ENCODE results near the gene UROC1. TPM values are rescaled to one million over a fixed set of nuclear protein-coding genes. Genes with fewer than 3 reads are reported as not detected.

Gene UROC1
- total and polyA plus RNA-seq, 8 donors = not detected

- no peaks in the 10 kb centered on the region for H3K36me3 ChIP-seq
- H3K4me1 ChIP-seq = no peaks in the 10 kb centered on the region
- peaks cover 0 to 10% (median 3%) of the 10 kb centered on the region in 4 donors for H3K9me3 ChIP-seq
- WGBS, 5 donors = 91 to 100% (median 95%) methylated on average over 1 to 11 of the region's 11 CpGs
- intact Hi-C loops (cut with DNase I; ENCODE audit: low total_unique reads) = no loop called here
- DNase-seq = peak in 1 of 2 donors; percentile 21
- H3K27me3 ChIP-seq = no peaks in the 10 kb centered on the region
- TF ChIP-seq EP300 (IDR thresholded peaks at IDR 0.05) (no peak), POLR2A (IDR thresholded peaks at IDR 0.05) (no peak), CTCF (IDR thresholded peaks at IDR 0.05) (no peak), POLR2AphosphoS5 (IDR thresholded peaks at IDR 0.05) (no peak)
- no peak overlapping the region for H3K4me3 ChIP-seq
- H3K27ac ChIP-seq = no peak overlapping the region
Observed at GRCh38 chr3:126557415-126557745, 39.8 kb upstream of the UROC1 start.

- Histone ChIP-seq H3K27ac (no peak overlapping the region), H3K9me3 (peaks cover 0 to 5% (median 0%) of the 10 kb centered on the region in 4 donors), H3K4me1 (no peaks in the 10 kb centered on the region), H3K36me3 (no peaks in the 10 kb centered on the region), H3K4me3 (no peak overlapping the region), H3K27me3 (no peaks in the 10 kb centered on the region)
- TF ChIP-seq POLR2AphosphoS5 (IDR thresholded peaks at IDR 0.05) (no peak), EP300 (IDR thresholded peaks at IDR 0.05) (no peak), POLR2A (IDR thresholded peaks at IDR 0.05) (no peak), CTCF (IDR thresholded peaks at IDR 0.05) (no peak)
- intact Hi-C loops (cut with DNase I; ENCODE audit: low total_unique reads) = no loop called here
- peak in 1 of 2 donors; percentile 5 for DNase-seq
- WGBS, 5 donors = 83 to 91% (median 86%) methylated on average over 2 to 8 of the region's 8 CpGs
Observed at GRCh38 chr3:126556637-126557414, 39.3 kb upstream of the UROC1 start.

- Histone ChIP-seq H3K27me3 (peaks cover 0 to 5% (median 0%) of the 10 kb centered on the region in 3 donors), H3K9me3 (no peaks in the 10 kb centered on the region), H3K27ac (no peak overlapping the region), H3K4me1 (no peaks in the 10 kb centered on the region), H3K36me3 (no peaks in the 10 kb centered on the region), H3K4me3 (no peak overlapping the region)
- DNase-seq = peak in 1 of 2 donors; percentile 20
- WGBS, 5 donors = 65 to 79% (median 69%) methylated on average over 8 to 10 of the region's 10 CpGs
- intact Hi-C loops (cut with DNase I; ENCODE audit: low total_unique reads) = no loop called here
- no peak for TF ChIP-seq CTCF (IDR thresholded peaks at IDR 0.05)
- TF ChIP-seq POLR2A (IDR thresholded peaks at IDR 0.05) = no peak
- TF ChIP-seq POLR2AphosphoS5 (IDR thresholded peaks at IDR 0.05) = no peak
- TF ChIP-seq EP300 (IDR thresholded peaks at IDR 0.05) = no peak
Observed at GRCh38 chr3:126555795-126556636, 38.4 kb upstream of the UROC1 start.

All from stomach (tissue), 9 donors.